RWPE2 (cell line): Measurements from ENCODE around the gene WLS.

Experiments
- ATAC-seq: fragments of 200-7000 bp; cut with Tn5 transposase; 3 replicates; pipeline ENCODE4 v1.9.1; 2021; ENCODE audit warnings: low read depth
- DNase-seq: peaks from one replicate; pipeline ENCODE4 v3.0.0-alpha.2; 2020; ENCODE audit warnings: low spot score
- H3K27ac ChIP-seq: fragments of 450-650 bp; 2 replicates; pipeline ENCODE4 v1.5.1; 2017; ENCODE audit warnings: mild to moderate bottlenecking; ENCODE audit not compliant: poor library complexity, severe bottlenecking
- H3K27me3 ChIP-seq: fragments of 250-450 bp; sonication (Bioruptor Pico); 2 replicates; pipeline ENCODE4 v1.5.1; 2021; ENCODE audit warnings: mild to moderate bottlenecking, moderate library complexity; ENCODE audit not compliant: insufficient read depth, poor library complexity, severe bottlenecking
- H3K36me3 ChIP-seq: fragments of 250-450 bp; sonication (Bioruptor Pico); 2 replicates; pipeline ENCODE4 v1.5.1; 2020; ENCODE audit warnings: low read depth, mild to moderate bottlenecking, moderate library complexity
- H3K4me1 ChIP-seq: fragments of 250-450 bp; sonication (Bioruptor Pico); 2 replicates; pipeline ENCODE4 v1.5.1; 2021; ENCODE audit warnings: mild to moderate bottlenecking, moderate library complexity; ENCODE audit not compliant: insufficient read depth, poor library complexity, severe bottlenecking
- H3K4me3 ChIP-seq: fragments of 250-450 bp; sonication (Bioruptor Pico); 2 replicates; pipeline ENCODE4 v1.5.1; 2021; ENCODE audit warnings: mild to moderate bottlenecking, moderate library complexity; ENCODE audit not compliant: severe bottlenecking
- H3K9me3 ChIP-seq: fragments of 250-450 bp; sonication (Bioruptor Pico); 2 replicates; pipeline ENCODE4 v1.5.1; 2021; ENCODE audit warnings: mild to moderate bottlenecking, moderate library complexity; ENCODE audit not compliant: severe bottlenecking
- TF ChIP-seq, protein P1 (sequence below): fragments of 450-650 bp; IDR thresholded peaks from one replicate; pipeline ENCODE4 v1.5.1; 2017; ENCODE audit warnings: mild to moderate bottlenecking, moderate library complexity; ENCODE audit not compliant: poor library complexity, severe bottlenecking

WLS gene

DNA sequence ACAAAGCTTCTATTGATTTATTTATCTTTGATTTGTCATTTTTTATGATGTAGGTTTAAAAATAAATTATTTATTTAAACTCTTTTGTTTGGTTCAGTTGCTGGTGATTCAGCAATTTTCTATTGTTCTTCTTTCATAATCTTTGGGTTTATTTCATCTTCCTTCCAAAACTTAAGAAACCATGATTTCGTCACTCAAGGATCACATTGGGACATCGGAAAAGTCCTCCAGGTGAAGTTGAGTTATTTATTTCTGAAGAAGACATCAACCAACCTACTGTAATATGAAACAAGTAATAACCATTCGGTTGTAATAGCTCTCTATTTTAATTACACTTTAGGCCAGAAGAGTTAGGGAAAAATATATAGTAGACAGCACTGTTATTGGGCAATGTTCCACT, 23.0 kb upstream of the WLS start:
- Histone ChIP-seq H3K36me3 (no peaks in the 10 kb centered on the region), H3K9me3 (no peaks in the 10 kb centered on the region), H3K4me1 (no peaks in the 10 kb centered on the region), H3K27me3 (no peaks in the 10 kb centered on the region), H3K4me3 (no peak overlapping the region), H3K27ac (no peak overlapping the region)
- TF ChIP-seq, protein P1, sequence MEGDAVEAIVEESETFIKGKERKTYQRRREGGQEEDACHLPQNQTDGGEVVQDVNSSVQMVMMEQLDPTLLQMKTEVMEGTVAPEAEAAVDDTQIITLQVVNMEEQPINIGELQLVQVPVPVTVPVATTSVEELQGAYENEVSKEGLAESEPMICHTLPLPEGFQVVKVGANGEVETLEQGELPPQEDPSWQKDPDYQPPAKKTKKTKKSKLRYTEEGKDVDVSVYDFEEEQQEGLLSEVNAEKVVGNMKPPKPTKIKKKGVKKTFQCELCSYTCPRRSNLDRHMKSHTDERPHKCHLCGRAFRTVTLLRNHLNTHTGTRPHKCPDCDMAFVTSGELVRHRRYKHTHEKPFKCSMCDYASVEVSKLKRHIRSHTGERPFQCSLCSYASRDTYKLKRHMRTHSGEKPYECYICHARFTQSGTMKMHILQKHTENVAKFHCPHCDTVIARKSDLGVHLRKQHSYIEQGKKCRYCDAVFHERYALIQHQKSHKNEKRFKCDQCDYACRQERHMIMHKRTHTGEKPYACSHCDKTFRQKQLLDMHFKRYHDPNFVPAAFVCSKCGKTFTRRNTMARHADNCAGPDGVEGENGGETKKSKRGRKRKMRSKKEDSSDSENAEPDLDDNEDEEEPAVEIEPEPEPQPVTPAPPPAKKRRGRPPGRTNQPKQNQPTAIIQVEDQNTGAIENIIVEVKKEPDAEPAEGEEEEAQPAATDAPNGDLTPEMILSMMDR, result no peak
- DNase-seq (no peak), ATAC-seq (no peak)

DNA sequence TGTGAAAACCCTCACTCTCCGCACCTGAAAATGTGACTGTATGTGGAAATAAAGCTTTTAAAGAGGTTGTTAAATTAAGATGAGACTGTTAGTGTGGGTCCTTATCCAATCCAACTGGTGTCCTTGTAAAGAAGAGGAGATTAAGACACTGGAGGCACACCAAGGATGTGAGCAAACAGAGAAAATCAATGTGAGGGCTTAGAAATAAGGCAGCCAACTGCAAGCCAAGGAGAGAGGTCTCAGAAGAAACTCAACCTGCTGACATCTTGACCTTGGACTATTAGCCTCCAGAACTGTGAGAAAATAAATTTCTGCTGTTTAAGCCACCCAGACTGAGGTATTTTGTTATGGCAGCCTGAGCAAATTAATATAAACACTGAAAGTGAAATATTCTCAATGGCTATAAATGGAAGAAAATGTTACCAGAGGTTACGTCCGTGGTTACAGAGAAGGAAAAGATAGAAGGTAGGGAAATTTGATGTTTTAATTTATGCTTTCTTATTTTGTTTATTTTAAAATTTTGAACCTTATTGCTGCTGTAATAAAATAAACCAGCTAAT, 22.4 kb upstream of the WLS start:
- no peak for DNase-seq
- H3K27ac ChIP-seq, result no peak overlapping the region
- ATAC-seq, result no peak
- H3K9me3 ChIP-seq, result no peaks in the 10 kb centered on the region
- no peaks in the 10 kb centered on the region for H3K36me3 ChIP-seq
- H3K4me3 ChIP-seq, result no peak overlapping the region
- no peaks in the 10 kb centered on the region for H3K27me3 ChIP-seq
- TF ChIP-seq, protein P1, result no peak
- no peaks in the 10 kb centered on the region for H3K4me1 ChIP-seq

DNA sequence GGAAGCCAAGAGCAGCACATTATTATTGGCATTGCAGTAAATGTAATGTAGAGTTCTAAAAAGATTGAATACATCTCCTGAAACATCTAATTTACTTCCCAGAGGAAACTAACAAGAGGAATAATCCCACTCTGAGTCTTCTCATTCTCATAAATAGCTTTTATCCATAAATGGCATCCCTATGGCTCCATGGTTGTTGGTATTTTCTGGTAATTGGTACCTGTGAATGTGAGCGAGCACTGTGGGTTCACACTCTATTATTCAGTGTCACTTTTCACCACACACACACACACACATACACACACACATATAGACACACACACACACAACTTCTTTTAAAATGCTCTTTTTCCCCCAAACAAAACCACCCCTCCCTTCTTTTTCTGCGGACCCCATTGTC, 4.7 kb upstream of the WLS start:
- Histone ChIP-seq H3K27ac (no peak overlapping the region), H3K27me3 (no peaks in the 10 kb centered on the region), H3K4me3 (no peak overlapping the region), H3K9me3 (no peaks in the 10 kb centered on the region), H3K36me3 (no peaks in the 10 kb centered on the region), H3K4me1 (no peaks in the 10 kb centered on the region)
- no peak for ATAC-seq
- no peak for DNase-seq
- TF ChIP-seq, protein P1, result no peak

DNA sequence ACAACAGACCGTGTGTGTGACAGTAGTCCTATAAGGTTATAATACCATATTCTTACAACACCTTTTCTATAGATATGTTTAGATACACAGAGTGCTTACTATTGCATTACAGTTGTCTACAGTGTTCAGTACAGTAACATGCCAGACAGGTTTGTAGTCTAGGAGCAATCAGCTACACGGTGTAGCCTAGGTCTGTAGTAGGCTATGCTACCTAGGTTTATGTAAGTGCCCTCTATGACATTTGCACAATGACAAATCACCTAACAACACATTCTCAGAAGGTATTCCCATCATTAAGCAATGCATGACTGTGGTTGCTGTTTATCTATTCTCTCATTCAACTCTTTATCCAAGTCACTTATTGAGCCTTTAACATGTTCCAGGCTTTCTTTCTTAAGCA, 1.8 kb upstream of the WLS start:
- no peak for DNase-seq
- TF ChIP-seq, protein P1, result no peak
- H3K27me3 ChIP-seq, result no peaks in the 10 kb centered on the region
- H3K4me1 ChIP-seq, result peaks cover 9% of the 10 kb centered on the region
- H3K9me3 ChIP-seq, result no peaks in the 10 kb centered on the region
- H3K4me3 ChIP-seq, result no peak overlapping the region
- no peak for ATAC-seq
- no peaks in the 10 kb centered on the region for H3K36me3 ChIP-seq
- H3K27ac ChIP-seq, result no peak overlapping the region

DNA sequence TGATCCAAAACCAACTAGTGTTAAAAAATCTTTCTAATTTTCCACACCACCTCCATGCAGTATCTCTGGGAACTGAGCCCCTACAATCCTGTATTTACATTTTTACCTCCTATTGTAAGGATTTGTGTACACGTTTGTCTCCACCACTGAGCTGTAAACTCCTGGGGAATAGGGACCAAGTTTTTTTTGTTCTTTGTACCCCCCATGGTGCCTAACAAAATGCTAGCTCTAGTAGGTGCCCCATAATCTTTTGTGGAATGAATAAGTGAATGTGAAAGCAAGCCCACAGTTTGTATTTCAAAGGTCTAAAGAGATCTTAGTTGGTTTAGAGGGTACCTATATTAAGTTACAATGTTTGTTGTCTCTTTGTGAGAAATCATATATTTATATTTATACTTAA, 879 bp upstream of the WLS start:
- peak overlapping the region; percentile 59 for H3K4me3 ChIP-seq

More for the DNA sequence above, 879 bp upstream of the WLS start:
- DNase-seq (no peak), ATAC-seq (no peak)
- Histone ChIP-seq H3K9me3 (no peaks in the 10 kb centered on the region), H3K4me1 (peaks cover 15% of the 10 kb centered on the region), H3K36me3 (no peaks in the 10 kb centered on the region), H3K27me3 (no peaks in the 10 kb centered on the region), H3K27ac (peak overlapping the region; percentile 72)
- TF ChIP-seq, protein P1, result no peak
